GM19395 (cell line): ENCODE results near the gene CMYA5.

Experiments used
- ATAC-seq: cut with Tn5 transposase; IDR thresholded peaks from one replicate; pipeline ENCODE4 v1.9.1; 2021; ENCODE audit warnings: mild to moderate bottlenecking, moderate library complexity; ENCODE audit not compliant: unreplicated experiment

Gene CMYA5

DNA sequence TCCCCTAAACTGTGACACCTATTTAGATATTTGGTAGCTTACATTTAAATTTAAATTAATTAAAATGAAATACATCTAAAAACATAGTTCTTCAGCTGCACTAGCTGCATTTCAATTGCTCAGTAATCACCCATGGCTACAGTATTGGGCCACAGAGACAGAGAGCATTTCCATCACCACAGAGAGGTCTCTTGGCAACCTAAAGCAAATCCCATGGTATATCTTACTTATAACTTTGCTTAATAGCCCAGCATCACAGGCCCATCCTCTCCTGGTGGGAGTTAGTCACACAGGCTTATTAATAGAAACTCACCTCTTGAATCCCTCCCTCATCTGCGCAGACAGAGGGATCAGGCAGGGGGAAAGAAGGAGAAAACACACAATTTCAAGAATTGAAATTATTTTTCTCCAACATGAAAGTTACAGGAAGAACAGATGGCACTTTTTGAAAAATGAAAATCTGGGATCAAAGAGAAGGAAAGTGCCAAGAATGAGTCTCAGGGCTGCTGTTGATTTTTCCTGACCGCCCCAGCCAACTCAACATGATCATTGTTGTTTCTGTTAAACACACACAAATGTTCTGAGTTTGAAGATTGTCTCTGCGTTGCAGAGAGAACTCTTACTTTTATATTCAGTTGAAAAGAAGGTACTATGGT, 144.6 kb downstream of the CMYA5 start:
- ATAC-seq: no peak

DNA sequence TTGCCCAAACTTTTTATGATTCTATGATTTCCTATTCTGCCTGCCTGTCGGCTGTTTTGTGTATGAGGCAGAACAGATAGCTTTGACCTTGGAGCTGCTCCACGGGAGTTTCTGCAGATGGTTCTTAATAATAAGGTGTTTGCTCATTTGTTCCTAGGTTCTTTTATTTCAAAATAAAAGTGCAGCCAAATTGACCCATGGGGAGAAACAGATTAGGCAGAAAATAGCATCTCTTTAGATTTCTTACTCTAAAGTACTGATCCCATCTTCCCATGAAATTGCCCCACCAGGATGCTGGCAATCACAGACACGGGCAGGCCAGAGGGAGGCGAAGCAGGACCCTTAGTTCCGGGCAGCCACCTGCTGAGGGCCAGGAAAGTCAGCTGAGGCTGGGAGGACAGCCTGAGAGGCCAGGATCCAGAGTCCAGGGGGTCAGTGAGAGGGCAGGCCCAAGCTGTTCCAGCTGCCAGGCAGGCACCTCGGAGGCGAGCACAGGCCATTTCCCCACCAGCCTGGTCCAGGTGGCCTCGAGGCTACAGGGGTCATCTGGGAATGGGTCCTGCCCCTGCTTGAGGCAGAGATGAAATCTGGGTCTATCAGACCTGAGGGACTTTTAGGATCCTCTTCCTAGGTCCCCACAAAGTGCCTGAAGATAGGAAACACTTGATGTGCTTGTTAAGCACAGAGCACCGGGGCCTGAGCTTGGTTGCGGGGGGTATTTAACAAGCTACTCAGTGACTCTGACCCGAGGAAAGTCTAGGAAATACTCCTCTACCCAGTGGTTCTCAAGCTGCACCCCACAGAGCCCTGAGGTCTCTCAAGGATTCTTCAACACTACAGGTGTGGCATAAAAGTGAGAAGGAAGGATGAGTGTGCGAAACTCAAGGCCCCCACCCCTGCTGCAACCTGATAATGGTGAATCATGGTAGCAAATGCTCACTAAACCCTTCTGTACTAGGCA, 145.4 kb downstream of the CMYA5 start:
- ATAC-seq: no peak

DNA sequence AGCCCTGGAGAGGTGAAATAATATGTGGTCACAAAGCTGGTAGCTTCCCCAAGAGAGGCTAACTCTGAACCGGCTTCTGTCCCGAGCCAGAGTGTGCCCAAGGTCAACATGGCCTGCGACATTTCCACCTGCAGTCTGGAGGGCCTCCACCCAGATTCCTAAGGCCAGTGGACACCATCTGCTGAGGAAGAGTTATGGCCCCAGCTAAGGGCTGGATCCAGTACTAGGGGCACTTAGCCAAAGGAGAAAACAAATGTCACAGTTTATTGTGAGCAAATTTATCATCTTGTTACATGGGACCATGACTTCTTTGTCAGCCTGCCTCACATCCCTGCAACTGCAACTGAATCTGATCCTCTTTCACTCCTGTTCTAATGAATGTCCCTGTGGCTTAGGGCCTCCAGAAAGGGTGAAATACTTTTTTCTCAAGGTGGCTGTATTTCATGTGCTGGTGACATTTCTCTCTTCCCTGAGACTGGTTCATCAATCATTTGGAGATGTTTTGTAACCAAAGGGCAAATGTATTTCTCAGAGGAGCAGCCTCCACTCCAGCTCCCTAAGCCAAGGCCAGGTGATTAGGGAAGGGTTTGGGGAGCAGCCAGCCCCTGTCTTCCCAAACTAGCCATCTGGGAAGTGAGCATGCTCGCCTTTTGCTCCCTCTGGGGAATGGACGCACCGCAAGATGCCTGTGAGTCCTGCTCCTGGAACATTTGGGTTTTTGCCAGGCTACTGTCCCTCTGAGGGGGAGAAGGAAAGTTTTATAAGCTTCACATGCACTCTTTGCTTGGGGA, 148.3 kb downstream of the CMYA5 start:
- no peak for ATAC-seq

DNA sequence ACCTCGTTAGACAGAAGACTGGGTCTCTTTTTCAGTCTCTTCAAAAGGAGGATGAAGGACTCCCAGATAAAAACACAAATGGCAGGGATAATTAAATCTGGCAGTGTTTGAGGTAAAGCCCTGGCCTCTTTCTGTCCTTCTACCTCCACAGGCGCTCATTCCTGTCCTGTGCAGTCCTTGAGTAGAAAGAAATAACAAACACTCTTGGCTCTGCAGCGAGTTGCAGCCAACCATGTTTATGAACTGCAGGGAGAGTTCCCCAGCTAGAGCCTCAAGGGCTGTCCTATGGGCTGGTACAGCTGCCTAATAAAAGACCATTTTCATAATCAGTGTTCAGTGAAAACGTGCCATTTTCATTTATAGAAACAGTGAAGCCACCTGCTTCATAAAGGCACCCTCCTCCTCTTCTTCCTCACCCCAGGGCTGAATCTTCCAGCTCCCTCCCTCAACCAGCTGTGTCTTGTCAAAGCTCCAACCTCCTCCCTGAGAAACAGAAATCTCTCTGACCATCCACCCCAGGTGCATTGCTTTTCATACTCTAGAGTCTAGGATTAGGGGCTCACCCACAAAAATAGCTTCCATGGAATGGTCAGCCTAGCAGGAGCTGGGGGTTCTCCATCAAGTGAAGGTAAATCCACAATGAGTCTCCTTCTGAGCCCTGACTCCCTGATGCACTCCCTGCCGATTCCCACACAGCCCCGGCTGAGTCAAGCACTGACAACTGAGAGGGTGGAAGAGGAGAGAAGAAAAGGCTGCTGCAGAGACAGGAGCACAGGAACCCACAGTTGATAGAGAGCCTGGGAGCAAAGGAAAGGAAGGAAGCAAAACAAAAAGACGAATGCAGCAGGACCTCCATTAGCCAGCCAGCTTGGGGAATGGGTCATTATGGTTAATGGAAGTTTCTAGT, 150.7 kb downstream of the CMYA5 start:
- no peak for ATAC-seq

DNA sequence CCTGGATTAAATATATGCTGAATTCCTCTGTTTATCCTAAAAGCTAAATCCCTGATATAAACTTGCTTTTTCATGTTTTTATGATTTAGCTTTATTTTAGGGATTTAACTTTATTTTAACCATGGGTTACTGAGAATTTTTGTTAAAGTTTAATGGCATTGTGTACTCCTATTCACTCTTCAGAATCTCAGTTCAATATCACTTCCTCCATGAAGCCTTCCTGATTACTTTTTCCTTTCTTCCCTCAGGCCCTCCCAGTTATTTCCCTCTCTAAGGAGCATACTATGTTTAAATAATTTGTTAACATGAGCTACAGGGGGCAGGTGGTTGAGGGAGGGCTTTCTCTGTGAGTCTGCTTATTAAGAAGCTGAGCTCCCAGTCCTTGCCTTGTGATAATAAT, 151.5 kb downstream of the CMYA5 start:
- ATAC-seq: no peak

DNA sequence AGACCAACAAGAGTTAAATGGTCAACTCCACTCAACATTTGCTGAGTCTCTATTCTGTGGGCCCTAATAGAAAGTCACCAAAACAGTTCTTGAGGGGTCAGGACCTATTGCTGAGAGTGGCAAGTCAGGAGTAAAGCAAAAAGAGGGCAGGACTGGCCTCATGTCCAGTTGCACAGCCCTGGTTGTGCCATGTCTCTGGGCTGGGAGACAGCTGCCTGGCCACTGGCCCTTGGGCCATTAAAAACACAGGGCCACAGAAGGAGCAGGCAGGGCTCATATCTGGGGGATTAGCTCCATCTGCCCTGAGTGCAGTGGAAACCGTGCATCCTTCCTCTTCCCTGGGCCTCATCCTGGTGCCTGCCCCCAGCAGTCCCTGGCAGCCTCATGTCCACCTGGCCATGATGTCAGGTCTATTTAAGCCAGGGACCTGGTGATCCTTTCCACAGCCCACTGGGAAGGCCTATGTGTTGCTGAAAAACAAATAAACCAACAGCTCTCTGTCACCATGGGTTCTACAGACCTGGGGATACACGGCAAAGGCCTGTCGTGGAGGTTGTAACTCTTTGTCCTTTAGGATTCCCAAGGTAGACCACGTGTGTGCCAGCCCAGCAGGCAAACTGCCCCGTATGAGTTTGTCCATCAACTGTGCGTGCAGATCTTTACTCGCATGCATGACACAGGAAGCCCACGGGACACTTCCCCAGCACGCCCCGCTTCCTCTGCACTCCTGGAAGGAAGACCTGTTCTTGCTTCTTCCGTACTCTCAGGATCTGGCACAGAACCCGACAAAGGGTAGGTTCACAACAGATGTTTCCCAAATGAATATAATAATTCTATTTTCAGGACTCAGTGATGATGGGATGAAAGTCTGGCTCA, 152.6 kb downstream of the CMYA5 start:
- no peak for ATAC-seq

DNA sequence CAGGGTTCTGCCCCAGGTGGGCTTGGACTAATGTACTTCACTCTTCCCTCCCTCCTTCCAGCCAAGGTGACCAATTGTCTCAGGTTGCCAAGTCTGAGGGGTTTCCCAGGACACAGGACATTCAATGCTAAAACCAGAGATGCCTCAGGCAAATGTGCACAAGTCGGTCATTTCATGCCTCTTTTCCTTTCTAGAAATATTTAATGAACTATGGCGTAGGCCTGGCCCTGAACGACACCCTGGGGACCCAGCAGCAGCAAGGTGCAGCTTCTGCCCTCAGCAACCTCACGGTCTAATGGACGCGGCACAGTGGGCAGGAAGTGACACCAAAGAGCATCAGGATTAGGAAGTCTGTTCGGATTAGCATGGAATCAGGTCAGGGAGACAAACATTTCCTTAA, 153.4 kb downstream of the CMYA5 start:
- ATAC-seq: no peak

DNA sequence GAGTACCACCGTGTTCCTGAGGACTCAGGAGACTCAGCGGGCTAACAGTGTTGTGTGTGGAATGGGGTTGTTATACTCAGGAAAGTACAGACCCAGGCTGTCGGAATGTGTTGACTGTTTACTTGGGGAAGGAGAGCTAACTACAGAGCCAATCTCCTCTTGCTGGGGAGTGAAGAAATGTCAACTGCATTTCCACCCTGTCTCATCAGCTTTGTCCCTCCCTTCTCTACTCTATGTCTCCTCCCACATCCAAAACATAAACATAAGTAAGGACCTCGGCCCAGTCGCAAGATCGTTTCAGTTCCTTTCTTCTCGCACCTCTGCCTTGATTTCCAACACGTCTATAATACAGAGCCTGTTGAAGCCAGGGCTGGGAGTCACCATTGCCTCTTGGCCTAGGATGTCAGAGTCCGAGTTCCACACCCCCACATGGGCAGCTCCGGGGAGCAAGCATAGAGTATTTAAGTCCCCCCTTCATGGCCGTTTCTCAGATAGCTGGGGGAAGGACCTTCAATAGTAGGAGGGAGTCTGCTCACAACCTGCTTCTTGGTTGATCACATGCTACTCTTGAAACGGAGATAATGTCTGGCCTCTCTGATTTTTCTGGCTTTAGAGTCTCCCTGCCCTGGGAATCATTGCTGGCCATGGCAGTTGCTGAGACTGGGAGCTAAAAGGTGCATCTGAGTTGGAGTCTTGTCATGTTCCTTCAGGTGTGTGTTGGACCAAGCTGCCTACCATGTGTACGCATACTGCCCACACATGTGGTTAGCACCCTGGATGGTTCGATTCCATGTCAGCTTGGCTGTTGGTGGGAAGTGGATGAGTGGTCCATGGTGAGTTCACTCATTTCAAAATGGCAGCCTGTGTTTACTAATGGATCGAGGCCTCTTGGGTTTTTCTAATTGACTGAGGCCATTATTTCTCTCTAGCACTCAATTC, 154.1 kb downstream of the CMYA5 start:
- no peak for ATAC-seq

DNA sequence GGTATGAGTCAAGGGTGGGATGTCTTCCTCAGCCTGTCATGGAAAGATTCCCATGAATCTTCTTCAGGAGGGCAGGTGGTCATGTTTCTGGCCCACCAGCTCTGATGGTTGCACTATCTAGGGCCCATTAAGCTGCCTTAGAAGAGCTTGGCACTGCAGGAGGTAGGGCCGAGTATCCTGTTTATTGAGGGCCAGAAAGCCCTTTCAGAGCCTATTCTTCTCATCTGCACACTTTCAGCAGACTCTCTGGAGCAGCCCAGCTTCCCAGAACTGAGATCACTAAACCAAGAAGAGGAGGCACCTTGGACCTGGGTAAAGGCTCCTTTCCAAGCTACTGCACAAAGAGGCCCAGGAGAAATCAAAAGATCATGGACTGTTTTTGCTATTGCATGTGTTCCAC, 154.9 kb downstream of the CMYA5 start:
- no peak for ATAC-seq

DNA sequence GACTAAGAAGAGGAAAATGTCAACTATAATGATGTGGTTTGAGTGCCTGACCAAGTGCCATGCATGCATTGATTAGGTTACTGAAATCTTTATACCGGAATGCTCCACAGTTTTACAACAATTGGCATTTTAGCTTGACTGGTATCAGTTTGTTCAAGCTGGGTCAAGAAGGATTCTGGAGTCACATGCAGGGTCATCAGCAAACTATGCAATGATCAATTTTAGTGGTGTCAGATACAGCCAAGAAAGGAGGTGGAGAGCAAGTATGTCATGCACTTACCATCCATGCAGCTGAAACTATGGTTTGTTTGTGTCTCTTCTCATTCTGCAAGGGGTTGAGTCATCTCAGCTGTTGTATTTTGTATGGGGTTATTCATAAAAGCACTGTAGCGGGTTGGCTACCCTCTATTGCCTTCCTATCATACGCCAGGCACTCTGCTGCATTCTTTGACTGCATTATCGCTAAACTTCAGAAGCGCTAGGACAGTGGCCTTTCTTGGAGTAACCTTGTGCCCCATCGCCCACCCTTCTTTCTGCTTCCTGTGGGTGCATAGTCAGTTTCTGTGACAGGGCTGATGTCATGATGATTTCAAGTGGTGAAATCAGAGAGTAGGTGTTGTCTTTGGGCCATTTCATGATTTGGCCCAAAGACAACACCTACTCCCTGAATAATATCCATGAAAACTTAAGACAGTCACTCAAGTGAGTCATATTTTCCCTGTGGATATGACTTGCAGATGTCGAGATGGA, 156.0 kb downstream of the CMYA5 start:
- ATAC-seq: no peak

DNA sequence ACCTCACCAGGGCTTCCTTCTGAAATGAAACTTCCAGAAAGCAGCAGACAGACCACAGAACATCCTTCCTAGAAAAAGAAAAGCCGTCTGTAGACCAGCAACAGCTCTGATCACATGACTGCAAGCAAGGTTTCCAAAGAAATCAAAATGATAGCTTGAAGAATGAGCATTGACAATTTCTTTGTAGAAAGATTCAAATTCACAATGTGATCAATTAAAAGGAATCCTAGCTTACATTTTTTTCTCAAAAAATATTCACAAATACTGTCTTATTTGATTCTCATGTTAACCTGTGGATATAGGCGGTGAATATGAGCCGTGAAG, 156.5 kb downstream of the CMYA5 start:
- no peak for ATAC-seq

DNA sequence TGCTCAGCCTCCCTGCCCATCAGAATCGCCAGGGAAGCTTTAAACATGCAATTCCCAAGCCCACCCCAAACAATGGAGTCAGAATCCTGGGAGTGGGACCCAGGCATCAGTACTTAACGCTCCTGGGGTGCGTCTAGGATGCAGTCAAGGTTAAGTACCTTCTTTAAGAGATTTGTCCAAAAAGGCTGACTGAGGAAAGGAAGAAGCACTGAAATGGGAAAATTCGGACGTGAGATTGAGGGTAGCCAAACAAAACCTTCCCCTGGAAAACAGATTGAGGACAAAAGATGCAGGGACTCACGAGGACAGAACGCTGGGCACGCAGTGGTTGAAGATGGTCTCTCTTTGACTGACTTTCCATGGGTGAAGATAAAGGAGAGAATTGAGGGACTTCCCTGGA, 157.9 kb downstream of the CMYA5 start:
- no peak for ATAC-seq

DNA sequence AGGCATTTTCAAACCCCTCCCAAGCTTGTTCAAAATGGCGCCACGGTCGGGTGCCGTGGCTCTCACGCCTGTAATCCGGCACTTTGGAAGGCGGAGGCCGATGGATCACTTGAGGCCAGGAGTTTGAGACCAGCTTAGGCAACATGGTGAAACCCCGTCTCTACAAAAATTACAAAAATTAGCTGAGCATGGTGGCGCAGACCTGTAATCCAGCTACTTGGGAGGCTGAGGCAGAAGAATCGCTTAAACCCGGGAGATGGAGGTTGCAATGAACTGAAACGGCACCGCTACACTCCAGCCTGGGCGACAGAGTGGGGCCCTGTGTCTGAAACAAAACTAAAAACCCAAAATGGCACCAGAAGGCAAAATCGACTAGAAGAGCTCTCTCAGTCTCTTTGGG, 159.4 kb downstream of the CMYA5 start:
- no peak for ATAC-seq
